SKM-1 treated with dmso at 0.1 percent for 144 hours (cell line): Measurements from ENCODE around the gene TAF5L.

Experiments
- DNase-seq: peaks from one replicate; lab custom pipeline; 2025; ENCODE audit not compliant: unreplicated experiment; lab: John Stamatoyannopoulos, UW

The TAF5L gene

DNA sequence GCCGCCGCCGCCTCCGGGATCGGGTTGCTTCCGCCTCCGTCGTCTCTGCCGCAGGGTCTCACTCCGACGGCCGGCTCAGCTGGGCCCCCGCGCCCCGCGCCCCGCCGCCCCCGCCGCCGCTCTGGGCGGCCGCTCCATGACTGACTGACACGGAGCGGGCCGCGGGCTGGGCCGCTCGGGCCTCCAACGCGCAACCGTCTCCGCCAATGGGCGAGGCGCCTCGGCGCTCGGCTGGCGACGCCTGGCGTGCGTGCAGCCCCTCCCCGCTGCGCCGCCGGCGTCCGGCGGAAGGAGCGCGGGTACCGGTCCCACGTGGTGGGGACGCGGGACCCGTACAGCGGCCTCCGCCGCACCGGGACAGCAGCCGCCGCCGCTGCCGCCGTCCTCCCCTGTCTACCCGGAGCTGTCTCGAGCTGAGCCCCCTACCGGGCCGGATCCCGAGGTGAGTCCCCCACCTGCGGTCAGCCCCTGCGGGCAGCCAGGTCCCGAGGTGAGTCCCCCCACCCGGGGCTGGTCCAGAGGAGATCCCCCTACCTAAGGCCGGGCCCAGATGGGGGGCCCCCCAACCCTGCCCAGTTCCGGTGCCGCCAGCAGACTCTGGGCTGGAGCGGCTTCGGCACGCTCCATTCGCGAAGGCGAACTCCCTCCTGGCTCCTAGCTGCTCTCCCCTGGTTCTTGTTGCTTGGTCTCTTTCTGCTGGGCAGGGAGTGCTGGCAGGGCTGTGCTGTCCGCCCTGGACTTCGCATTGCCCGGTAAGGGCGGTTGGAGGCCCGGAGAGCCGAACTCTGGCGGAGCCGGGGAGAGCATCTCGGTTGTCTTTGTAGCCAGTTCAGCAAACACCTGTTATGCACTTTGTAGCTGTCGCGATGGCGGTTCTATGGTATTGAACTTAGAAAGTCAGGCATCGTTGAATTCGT lies at the start of gene TAF5L, which contains the start of gene URB2:
Gene TAF5L, minus strand, starts transcription at position 208 of the 917 bp plus-strand sequence. CDS start 11,640 bp downstream, outside the sequence.
Gene URB2, plus strand, starts transcription at position 333 of the 917 bp plus-strand sequence. CDS start 1,387 bp downstream, outside the sequence.
- DNase-seq = peak; percentile 93

DNA sequence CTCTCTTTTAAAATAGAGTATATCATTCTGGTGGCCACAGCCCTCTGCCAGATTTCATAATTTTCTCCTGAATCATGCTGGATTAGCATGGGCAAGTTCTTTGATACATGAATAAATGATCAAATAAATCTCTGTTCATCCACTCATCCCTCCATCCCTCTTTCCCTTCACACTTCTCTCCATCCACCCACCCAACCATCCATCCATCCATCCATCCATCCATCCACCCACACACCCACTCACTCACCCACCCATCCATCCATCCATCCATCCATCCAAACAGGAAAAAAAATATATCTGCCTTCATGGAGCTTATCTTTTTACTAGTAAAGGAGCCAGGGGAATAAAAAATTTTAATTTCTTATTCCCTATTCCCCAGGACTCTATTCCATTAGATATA lies 49.5 kb upstream of the TAF5L start:
- DNase-seq = no peak

- no peak for DNase-seq
These were observed 48.1 kb upstream of the TAF5L start for GRCh38 chr1:229674042-229674441.

DNA sequence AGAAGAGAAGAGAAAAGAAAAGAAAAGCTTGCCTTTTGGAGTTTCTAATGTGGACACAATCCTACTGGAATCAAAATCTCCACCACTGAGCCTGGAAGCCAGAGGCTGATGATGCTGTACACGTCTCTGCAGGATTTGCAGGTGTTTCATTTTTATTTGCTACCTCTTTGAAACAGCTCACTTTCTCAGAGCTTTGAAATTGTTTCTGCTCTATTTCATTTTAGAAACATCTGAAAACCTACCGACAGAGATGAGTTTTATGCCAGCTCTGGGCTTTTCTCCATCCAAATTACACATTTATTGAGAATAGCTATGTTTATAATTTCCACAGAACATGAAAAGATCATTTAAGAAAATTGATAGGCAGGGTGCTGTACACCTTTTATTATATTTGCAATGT lies 46.3 kb upstream of the TAF5L start:
- no peak for DNase-seq

- no peak for DNase-seq
These were observed 45.4 kb upstream of the TAF5L start for GRCh38 chr1:229671310-229671709.

GRCh38 chr1:229669333-229669732 lies 43.4 kb upstream of the TAF5L start:
- no peak for DNase-seq

- no peak for DNase-seq
These were observed 40.7 kb upstream of the TAF5L start for GRCh38 chr1:229666585-229666984.

- no peak for DNase-seq
These were observed 40.1 kb upstream of the TAF5L start for GRCh38 chr1:229665912-229666558.

DNA sequence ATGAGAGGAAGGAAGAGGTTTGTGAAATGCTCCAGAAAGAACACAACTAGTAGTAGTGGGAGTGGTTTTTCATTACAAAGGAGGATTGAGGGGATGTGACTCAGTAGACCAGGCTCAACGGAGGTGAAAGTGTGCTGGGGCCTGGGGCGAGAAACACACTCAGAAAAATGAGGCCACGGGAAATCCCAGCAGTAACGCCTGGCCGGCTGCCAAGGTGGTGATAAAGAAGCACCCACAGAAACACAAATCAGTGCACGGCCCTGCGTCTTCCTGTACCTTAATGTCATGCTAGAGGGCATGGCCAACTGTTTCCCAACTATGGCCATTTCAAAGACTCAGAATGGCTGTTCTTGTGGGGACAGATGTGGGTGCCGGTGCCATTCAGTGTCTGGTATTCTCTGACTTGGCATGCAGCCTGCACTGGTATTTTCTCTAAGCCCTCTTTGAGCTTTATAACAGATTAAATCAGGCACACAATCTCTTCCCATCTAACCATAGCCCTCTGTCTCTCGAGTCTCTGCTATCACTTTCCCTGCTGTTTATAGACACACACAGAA lies 38.3 kb upstream of the TAF5L start:
- DNase-seq = no peak

- no peak for DNase-seq
These were observed 36.0 kb upstream of the TAF5L start for GRCh38 chr1:229661897-229662296.

- DNase-seq = peak; percentile 74
These were observed 35.3 kb upstream of the TAF5L start for GRCh38 chr1:229661022-229661877.

DNA sequence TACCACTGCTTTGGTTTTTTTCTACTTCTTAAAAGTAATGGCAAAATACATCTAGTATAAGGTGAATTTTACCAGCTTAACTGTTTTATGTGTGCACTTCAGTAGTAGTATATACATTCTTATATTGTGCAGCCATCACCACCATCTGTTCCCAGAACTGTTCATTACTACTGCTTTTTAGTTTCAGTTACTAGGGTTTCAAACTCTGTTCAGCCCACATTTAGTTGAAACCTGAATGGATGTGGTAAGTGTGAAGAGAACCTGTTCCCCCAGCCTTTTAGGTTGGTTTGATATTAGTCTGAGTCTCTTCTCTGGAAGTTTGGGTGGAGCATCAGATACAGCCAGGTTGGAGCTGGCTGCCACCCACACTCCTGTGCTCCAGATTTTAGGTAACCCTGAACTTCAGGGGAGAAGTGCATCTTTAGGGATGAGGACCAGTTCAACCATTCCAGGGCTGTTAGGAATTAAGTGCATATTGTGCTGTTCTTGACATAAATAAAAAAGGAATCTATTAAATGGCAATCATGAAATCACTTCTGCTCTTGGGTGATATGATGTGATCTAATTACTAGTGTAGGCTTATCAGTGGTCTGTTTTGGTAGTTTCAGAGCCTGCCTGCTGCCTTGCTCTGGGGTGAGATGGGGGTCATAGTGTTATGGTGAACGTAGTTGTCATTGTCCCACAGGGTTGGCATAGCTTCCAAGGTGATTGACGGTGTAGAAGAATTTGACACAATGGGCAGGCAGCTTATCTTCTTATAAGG lies 32.3 kb upstream of the TAF5L start:
- DNase-seq = no peak

DNA sequence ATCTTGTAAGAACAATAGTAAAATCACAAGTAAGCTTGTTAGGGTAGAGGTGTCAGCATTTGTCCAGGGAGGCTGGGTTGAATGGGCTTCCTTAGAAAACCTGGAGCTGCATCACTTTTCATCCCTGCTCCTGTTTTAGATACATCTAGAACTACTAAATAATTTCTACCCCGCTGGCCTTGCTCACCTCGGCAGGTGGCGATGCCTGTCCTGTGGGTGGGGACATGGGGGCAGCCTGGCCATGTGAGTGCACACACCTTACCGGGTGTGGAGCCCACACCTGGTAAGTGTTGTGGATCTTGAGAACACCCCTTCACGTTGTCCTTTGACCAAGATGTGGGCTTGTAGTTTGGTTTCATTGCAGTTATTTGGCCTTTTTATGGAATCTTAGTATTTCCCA lies 29.9 kb upstream of the TAF5L start:
- DNase-seq = no peak

- DNase-seq = no peak
These were observed 27.5 kb upstream of the TAF5L start for GRCh38 chr1:229653420-229653819.

GRCh38 chr1:229651546-229651945 lies 25.6 kb upstream of the TAF5L start:
- no peak for DNase-seq

DNA sequence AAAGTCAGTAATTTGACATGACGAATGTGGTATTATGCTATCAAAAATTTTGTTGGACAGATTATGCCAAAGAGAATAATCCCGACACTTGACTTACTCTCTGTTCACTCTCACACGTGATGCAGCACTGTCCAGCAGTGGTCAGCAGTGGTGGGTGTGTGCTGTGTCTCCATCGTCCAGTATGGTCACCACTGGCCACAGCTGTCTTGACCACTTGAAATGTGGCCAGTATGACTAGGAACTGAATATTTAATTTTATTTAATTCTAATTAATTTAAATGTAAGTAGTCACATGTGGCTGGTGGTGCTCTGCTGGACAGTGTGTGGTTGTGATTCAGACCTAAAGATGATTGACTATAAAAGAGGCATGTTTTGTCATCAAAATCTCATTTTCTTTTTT lies 24.1 kb upstream of the TAF5L start:
- DNase-seq = no peak

- no peak for DNase-seq
These were observed 22.5 kb upstream of the TAF5L start for GRCh38 chr1:229648406-229648805.

- DNase-seq = no peak
These were observed 19.5 kb upstream of the TAF5L start for GRCh38 chr1:229645324-229645993.

- no peak for DNase-seq
These were observed 18.2 kb upstream of the TAF5L start for GRCh38 chr1:229643996-229644745.
